PC-3 (cell line): Measurements from ENCODE around the gene PDGFC.

Experiments used
- CTCF ChIP-seq: fragments of 300-600 bp; sonication (generic); conservative IDR thresholded peaks from 2 replicates; pipeline ENCODE4 v1.5.1; 2017; ENCODE audit warnings: antibody characterized with exemption, low read depth, mild to moderate bottlenecking, low read length
- EZH2 ChIP-seq: fragments of 300-600 bp; sonication (generic); IDR thresholded peaks from one replicate; pipeline ENCODE4 v1.6.1; 2017; ENCODE audit warnings: antibody characterized with exemption, mild to moderate bottlenecking, low read length; ENCODE audit not compliant: unreplicated experiment
- EZH2phosphoT487 ChIP-seq: fragments of 300-600 bp; sonication (generic); IDR thresholded peaks from 2 replicates; pipeline ENCODE4 v1.6.1; 2018; ENCODE audit warnings: mild to moderate bottlenecking, antibody characterized with exemption, low read length, borderline replicate concordance

- TF ChIP-seq EZH2phosphoT487 = no peak
- no peak for TF ChIP-seq CTCF
- TF ChIP-seq EZH2 = no peak
Measured at GRCh38 chr4:156762851-156763250, 208.7 kb downstream of the PDGFC start.
